ENCODE measurements around the gene MAMDC2.

The MAMDC2 gene

GRCh38 chr9:70136632-70137031 is 93.0 kb downstream of the MAMDC2 start:
- Histone ChIP-seq H3K27ac (ENCODE audit: low read depth, low read length) (no peak overlapping the region), H3K4me3 (ENCODE audit: low read depth, low read length) (no peak overlapping the region), H3K36me3 (ENCODE audit: control insufficient read depth, insufficient read depth, low read length) (no peaks in the 10 kb centered on the region), H3K9me3 (ENCODE audit: control insufficient read depth, insufficient read depth, low read depth, low read length) (no peaks in the 10 kb centered on the region), H3K4me1 (ENCODE audit: control insufficient read depth, insufficient read depth, low read length) (no peaks in the 10 kb centered on the region), H3K27me3 (ENCODE audit: control insufficient read depth, insufficient read depth, low read length) (no peaks in the 10 kb centered on the region), H3K9ac (ENCODE audit: low read length) (no peak overlapping the region)

DNA sequence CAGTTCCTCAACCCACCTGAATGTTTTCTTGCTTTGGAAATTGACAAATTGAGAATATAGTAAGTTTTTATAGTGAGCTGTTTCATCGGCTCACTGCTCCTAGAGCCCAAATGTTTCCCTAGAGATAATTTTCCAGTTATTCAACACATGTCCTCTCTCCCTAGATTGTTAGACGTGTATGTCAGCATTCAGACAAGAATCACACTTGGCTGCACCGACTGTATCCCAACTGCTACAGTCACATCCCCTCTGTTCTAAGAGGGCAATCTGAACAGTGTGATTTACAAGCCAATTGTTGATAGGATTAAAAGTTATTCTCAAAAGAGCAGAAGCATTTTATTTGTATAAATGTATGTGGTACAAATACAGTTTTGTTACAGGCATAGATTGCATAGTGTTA is 93.9 kb downstream of the MAMDC2 start:
- Histone ChIP-seq H3K9ac (ENCODE audit: low read length) (no peak overlapping the region), H3K9me3 (ENCODE audit: control insufficient read depth, insufficient read depth, low read depth, low read length) (no peaks in the 10 kb centered on the region), H3K27ac (ENCODE audit: low read depth, low read length) (no peak overlapping the region), H3K4me1 (ENCODE audit: control insufficient read depth, insufficient read depth, low read length) (no peaks in the 10 kb centered on the region), H3K36me3 (ENCODE audit: control insufficient read depth, insufficient read depth, low read length) (no peaks in the 10 kb centered on the region), H3K27me3 (ENCODE audit: control insufficient read depth, insufficient read depth, low read length) (no peaks in the 10 kb centered on the region), H3K4me3 (ENCODE audit: low read depth, low read length) (no peak overlapping the region)

DNA sequence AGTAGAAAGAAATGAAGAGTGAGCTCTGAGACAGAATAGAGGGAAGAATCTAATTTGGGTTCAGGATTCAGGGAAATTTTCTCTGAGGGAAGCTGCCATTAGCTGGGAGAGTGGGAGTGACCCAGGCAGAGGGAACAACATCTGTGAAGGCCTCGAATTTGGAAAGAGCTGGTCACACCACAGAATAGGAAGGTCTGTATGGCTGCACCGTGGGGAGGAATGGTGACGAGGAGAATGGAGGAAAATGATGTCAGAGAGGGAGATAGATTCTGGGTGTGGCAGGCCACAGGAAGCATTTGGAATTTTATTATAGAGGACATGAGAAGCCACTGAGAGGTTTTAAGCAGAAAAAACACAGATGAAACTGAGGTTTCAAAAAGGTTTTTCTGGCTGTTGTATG is 98.5 kb downstream of the MAMDC2 start:
- H3K36me3 ChIP-seq (ENCODE audit: control insufficient read depth, insufficient read depth, low read length): no peaks in the 10 kb centered on the region
- no peaks in the 10 kb centered on the region for H3K27me3 ChIP-seq (ENCODE audit: control insufficient read depth, insufficient read depth, low read length)
- H3K27ac ChIP-seq (ENCODE audit: low read depth, low read length): no peak overlapping the region
- H3K9me3 ChIP-seq (ENCODE audit: control insufficient read depth, insufficient read depth, low read depth, low read length): no peaks in the 10 kb centered on the region
- no peak overlapping the region for H3K9ac ChIP-seq (ENCODE audit: low read length)
- no peak overlapping the region for H3K4me3 ChIP-seq (ENCODE audit: low read depth, low read length)
- no peaks in the 10 kb centered on the region for H3K4me1 ChIP-seq (ENCODE audit: control insufficient read depth, insufficient read depth, low read length)

DNA sequence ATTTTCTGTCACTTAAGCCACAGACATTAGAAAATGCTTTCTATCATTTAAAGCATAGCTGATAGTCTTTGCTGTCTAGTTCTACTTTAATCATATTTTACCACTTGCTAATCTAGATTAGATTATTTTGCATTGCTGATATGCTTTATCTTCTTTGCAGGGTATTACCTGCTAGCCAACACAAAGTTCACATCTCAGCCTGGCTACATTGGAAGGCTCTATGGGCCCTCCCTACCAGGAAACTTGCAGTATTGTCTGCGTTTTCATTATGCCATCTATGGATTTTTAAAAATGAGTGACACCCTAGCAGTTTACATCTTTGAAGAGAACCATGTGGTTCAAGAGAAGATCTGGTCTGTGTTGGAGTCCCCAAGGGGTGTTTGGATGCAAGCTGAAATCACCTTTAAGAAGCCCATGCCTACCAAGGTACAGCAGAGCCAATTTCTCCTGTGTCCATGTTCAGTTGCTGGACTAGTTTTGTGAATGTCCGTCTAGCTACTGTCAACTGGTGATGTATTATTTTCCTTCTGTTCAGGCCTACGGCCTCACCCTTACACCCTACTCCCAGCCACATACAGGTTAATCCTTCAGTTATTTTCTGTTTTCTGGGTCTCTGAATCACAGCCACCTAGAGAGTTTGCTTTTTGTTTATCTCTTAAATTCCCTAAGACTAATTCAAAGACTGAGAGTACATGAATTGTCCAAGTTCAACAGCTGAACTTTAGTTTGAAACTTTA is 99.9 kb downstream of the MAMDC2 start:
- Histone ChIP-seq H3K4me1 (ENCODE audit: control insufficient read depth, insufficient read depth, low read length) (no peaks in the 10 kb centered on the region), H3K9ac (ENCODE audit: low read length) (no peak overlapping the region), H3K4me3 (ENCODE audit: low read depth, low read length) (no peak overlapping the region), H3K27ac (ENCODE audit: low read depth, low read length) (no peak overlapping the region), H3K27me3 (ENCODE audit: control insufficient read depth, insufficient read depth, low read length) (no peaks in the 10 kb centered on the region), H3K36me3 (ENCODE audit: control insufficient read depth, insufficient read depth, low read length) (no peaks in the 10 kb centered on the region), H3K9me3 (ENCODE audit: control insufficient read depth, insufficient read depth, low read depth, low read length) (no peaks in the 10 kb centered on the region)

GRCh38 chr9:70144131-70144503 is 100.5 kb downstream of the MAMDC2 start:
- H3K9ac ChIP-seq (ENCODE audit: low read length): no peak overlapping the region
- no peaks in the 10 kb centered on the region for H3K4me1 ChIP-seq (ENCODE audit: control insufficient read depth, insufficient read depth, low read length)
- H3K36me3 ChIP-seq (ENCODE audit: control insufficient read depth, insufficient read depth, low read length): no peaks in the 10 kb centered on the region
- H3K9me3 ChIP-seq (ENCODE audit: control insufficient read depth, insufficient read depth, low read depth, low read length): no peaks in the 10 kb centered on the region
- H3K27ac ChIP-seq (ENCODE audit: low read depth, low read length): no peak overlapping the region
- H3K4me3 ChIP-seq (ENCODE audit: low read depth, low read length): no peak overlapping the region
- no peaks in the 10 kb centered on the region for H3K27me3 ChIP-seq (ENCODE audit: control insufficient read depth, insufficient read depth, low read length)

DNA sequence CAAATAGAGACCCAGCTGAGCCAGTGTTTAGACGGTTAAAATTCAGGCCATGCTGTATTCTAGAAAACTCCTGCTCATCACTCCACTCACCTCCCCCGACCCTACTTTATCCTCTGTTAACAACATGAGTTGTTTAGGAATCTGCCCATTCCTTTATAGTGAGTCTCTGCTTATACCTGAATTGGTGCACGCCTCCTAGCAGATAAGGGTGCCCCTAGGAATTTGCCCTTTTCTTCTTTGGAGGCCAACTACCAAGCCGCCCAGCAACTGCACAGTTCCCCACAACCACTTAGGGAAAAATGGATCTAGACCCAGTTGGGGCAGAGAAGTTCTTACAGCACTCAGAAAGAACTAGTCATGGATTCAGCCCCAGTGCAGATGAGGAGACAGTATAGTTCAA is 102.3 kb downstream of the MAMDC2 start:
- no peak overlapping the region for H3K9ac ChIP-seq (ENCODE audit: low read length)
- no peaks in the 10 kb centered on the region for H3K9me3 ChIP-seq (ENCODE audit: control insufficient read depth, insufficient read depth, low read depth, low read length)
- no peak overlapping the region for H3K27ac ChIP-seq (ENCODE audit: low read depth, low read length)
- no peaks in the 10 kb centered on the region for H3K36me3 ChIP-seq (ENCODE audit: control insufficient read depth, insufficient read depth, low read length)
- H3K4me1 ChIP-seq (ENCODE audit: control insufficient read depth, insufficient read depth, low read length): no peaks in the 10 kb centered on the region
- no peaks in the 10 kb centered on the region for H3K27me3 ChIP-seq (ENCODE audit: control insufficient read depth, insufficient read depth, low read length)
- no peak overlapping the region for H3K4me3 ChIP-seq (ENCODE audit: low read depth, low read length)

- H3K9ac ChIP-seq (ENCODE audit: low read length): no peak overlapping the region
- no peaks in the 10 kb centered on the region for H3K27me3 ChIP-seq (ENCODE audit: control insufficient read depth, insufficient read depth, low read length)
- H3K36me3 ChIP-seq (ENCODE audit: control insufficient read depth, insufficient read depth, low read length): no peaks in the 10 kb centered on the region
- H3K27ac ChIP-seq (ENCODE audit: low read depth, low read length): no peak overlapping the region
- peaks cover under 1% of the 10 kb centered on the region; the same call in 1 of the 2 replicates for H3K4me1 ChIP-seq (ENCODE audit: control insufficient read depth, insufficient read depth, low read length)
- H3K9me3 ChIP-seq (ENCODE audit: control insufficient read depth, insufficient read depth, low read depth, low read length): no peaks in the 10 kb centered on the region
- no peak overlapping the region for H3K4me3 ChIP-seq (ENCODE audit: low read depth, low read length)
Measured at GRCh38 chr9:70147196-70147595, 103.5 kb downstream of the MAMDC2 start.

GRCh38 chr9:70147651-70148050 is 104.0 kb downstream of the MAMDC2 start:
- Histone ChIP-seq H3K36me3 (ENCODE audit: control insufficient read depth, insufficient read depth, low read length) (no peaks in the 10 kb centered on the region), H3K27me3 (ENCODE audit: control insufficient read depth, insufficient read depth, low read length) (no peaks in the 10 kb centered on the region), H3K27ac (ENCODE audit: low read depth, low read length) (no peak overlapping the region), H3K9me3 (ENCODE audit: control insufficient read depth, insufficient read depth, low read depth, low read length) (no peaks in the 10 kb centered on the region), H3K9ac (ENCODE audit: low read length) (no peak overlapping the region), H3K4me1 (ENCODE audit: control insufficient read depth, insufficient read depth, low read length) (peaks cover 5% of the 10 kb centered on the region; the same call in 1 of the 2 replicates), H3K4me3 (ENCODE audit: low read depth, low read length) (no peak overlapping the region)

GRCh38 chr9:70152350-70152749 is 108.7 kb downstream of the MAMDC2 start:
- no peak overlapping the region for H3K9ac ChIP-seq (ENCODE audit: low read length)
- no peaks in the 10 kb centered on the region for H3K27me3 ChIP-seq (ENCODE audit: control insufficient read depth, insufficient read depth, low read length)
- H3K4me1 ChIP-seq (ENCODE audit: control insufficient read depth, insufficient read depth, low read length): peaks cover 10% of the 10 kb centered on the region
- H3K9me3 ChIP-seq (ENCODE audit: control insufficient read depth, insufficient read depth, low read depth, low read length): no peaks in the 10 kb centered on the region
- no peaks in the 10 kb centered on the region for H3K36me3 ChIP-seq (ENCODE audit: control insufficient read depth, insufficient read depth, low read length)
- H3K27ac ChIP-seq (ENCODE audit: low read depth, low read length): no peak overlapping the region
- no peak overlapping the region for H3K4me3 ChIP-seq (ENCODE audit: low read depth, low read length)

DNA sequence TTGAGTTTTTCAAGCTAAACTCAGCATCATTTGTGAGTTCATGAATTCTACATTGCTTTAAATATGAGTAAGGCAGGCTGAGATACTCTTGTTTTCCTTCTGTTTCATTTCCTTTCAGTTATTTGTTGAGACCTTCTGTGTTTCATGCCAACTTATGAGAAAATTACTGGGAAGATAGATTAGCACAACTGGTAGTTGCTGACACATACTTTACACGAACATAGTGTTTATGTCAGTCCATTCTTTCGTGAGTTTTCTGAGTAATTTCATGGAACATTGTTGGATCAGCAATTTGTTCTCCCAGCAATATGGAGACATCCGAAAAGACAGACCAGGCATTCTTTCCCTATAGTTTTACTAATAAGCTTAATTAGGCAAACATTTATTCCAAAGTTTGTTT is 113.1 kb downstream of the MAMDC2 start:
- Histone ChIP-seq H3K4me3 (ENCODE audit: low read depth, low read length) (no peak overlapping the region), H3K9me3 (ENCODE audit: control insufficient read depth, insufficient read depth, low read depth, low read length) (no peaks in the 10 kb centered on the region), H3K9ac (ENCODE audit: low read length) (no peak overlapping the region), H3K27ac (ENCODE audit: low read depth, low read length) (no peak overlapping the region), H3K27me3 (ENCODE audit: control insufficient read depth, insufficient read depth, low read length) (no peaks in the 10 kb centered on the region), H3K36me3 (ENCODE audit: control insufficient read depth, insufficient read depth, low read length) (no peaks in the 10 kb centered on the region), H3K4me1 (ENCODE audit: control insufficient read depth, insufficient read depth, low read length) (peaks cover 10% of the 10 kb centered on the region)

- Histone ChIP-seq H3K4me3 (ENCODE audit: low read depth, low read length) (no peak overlapping the region), H3K36me3 (ENCODE audit: control insufficient read depth, insufficient read depth, low read length) (no peaks in the 10 kb centered on the region), H3K27ac (ENCODE audit: low read depth, low read length) (no peak overlapping the region), H3K9ac (ENCODE audit: low read length) (no peak overlapping the region), H3K27me3 (ENCODE audit: control insufficient read depth, insufficient read depth, low read length) (no peaks in the 10 kb centered on the region), H3K4me1 (ENCODE audit: control insufficient read depth, insufficient read depth, low read length) (no peaks in the 10 kb centered on the region), H3K9me3 (ENCODE audit: control insufficient read depth, insufficient read depth, low read depth, low read length) (no peaks in the 10 kb centered on the region)
Measured at GRCh38 chr9:70159630-70160029, 116.0 kb downstream of the MAMDC2 start.
